ENCODE measurements around the gene FYB1. TPM values are rescaled to one million over a fixed set of nuclear protein-coding genes. Genes with fewer than 3 reads are reported as not detected.

Gene FYB1
- total and polyA plus RNA-seq, 2 donors (not counting 1 experiment from before 2014, with no cell fraction given) = not detected

DNA sequence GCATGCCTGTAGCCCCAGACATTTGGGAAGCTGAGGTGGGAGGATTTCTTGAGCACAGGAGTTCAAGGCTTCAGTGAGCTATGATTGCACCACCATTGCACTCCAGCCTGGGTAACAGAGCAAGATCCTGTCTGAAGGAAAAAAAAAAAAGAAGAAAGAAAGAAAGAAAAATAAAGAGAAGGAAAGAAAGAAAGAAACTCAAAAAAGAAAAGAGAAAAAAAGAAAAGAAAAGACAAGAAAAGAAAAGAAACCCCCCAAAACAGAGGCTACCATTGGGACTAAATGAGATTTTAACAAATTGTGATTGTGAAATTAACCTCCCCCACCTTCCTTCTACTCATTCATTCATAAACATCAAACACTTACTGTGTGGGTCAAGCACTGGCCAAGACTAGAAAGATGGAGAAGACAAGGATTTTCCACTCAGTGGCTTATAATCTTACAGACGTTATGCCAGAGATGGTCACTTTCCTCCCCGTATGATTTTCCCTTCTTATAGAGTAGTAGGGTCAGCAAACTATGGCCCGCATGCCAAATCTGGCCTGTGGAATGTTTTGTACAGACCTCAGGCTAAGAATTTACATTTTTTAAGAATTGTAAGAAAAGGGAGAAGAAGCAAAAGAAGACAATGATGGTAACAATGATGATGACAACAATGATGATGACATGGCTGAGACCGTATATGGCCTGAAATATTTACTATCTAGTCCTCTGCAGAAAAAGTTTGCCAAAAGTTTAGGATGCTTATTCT is 1.1 kb upstream of the FYB1 start:
- TF ChIP-seq, protein P1, sequence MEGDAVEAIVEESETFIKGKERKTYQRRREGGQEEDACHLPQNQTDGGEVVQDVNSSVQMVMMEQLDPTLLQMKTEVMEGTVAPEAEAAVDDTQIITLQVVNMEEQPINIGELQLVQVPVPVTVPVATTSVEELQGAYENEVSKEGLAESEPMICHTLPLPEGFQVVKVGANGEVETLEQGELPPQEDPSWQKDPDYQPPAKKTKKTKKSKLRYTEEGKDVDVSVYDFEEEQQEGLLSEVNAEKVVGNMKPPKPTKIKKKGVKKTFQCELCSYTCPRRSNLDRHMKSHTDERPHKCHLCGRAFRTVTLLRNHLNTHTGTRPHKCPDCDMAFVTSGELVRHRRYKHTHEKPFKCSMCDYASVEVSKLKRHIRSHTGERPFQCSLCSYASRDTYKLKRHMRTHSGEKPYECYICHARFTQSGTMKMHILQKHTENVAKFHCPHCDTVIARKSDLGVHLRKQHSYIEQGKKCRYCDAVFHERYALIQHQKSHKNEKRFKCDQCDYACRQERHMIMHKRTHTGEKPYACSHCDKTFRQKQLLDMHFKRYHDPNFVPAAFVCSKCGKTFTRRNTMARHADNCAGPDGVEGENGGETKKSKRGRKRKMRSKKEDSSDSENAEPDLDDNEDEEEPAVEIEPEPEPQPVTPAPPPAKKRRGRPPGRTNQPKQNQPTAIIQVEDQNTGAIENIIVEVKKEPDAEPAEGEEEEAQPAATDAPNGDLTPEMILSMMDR (conservative IDR thresholded peaks at IDR 0.05 in 1 of 2, IDR thresholded peaks at IDR 0.05 in 1 of 2; ENCODE audit: low read depth in 1 of 2, low read length in 2 of 2) = no peak
- no peak for TF ChIP-seq EZH2 (IDR thresholded peaks at IDR 0.05; ENCODE audit: low read length, missing control alignments)
- Histone ChIP-seq H3K4me1 (ENCODE audit: control insufficient read depth, extremely low read depth, insufficient read depth, low read length) (no peaks in the 10 kb centered on the region), H4K20me1 (ENCODE audit: control insufficient read depth, extremely low read depth, insufficient read depth, low read length) (no peaks in the 10 kb centered on the region), H3K27me3 (ENCODE audit: control insufficient read depth, insufficient read depth, low read length) (no peaks in the 10 kb centered on the region), H2AFZ (ENCODE audit: low read length) (no peak overlapping the region), H3K27ac (ENCODE audit: insufficient read depth, low read length) (no peak overlapping the region), H3K9me3 (ENCODE audit: control insufficient read depth, insufficient read depth, low read depth, low read length) (no peaks in the 10 kb centered on the region), H3K4me2 (ENCODE audit: extremely low read depth, insufficient read depth, low read length) (no peak overlapping the region), H3K9ac (ENCODE audit: insufficient read depth, low read length) (no peak overlapping the region), H3K36me3 (ENCODE audit: control insufficient read depth, insufficient read depth, low read length) (no peaks in the 10 kb centered on the region), H3K4me3 (replicated peaks in 1 of 4; ENCODE audit: control extremely low read depth in 1 of 4, insufficient read depth in 1 of 4, low read depth in 3 of 4, low read length in 4 of 4) (no peak overlapping the region), H3K79me2 (ENCODE audit: control insufficient read depth, insufficient read depth, low read length) (no peaks in the 10 kb centered on the region)
- DNase-seq (ENCODE audit: low read depth in 2 of 2) = no peak

DNA sequence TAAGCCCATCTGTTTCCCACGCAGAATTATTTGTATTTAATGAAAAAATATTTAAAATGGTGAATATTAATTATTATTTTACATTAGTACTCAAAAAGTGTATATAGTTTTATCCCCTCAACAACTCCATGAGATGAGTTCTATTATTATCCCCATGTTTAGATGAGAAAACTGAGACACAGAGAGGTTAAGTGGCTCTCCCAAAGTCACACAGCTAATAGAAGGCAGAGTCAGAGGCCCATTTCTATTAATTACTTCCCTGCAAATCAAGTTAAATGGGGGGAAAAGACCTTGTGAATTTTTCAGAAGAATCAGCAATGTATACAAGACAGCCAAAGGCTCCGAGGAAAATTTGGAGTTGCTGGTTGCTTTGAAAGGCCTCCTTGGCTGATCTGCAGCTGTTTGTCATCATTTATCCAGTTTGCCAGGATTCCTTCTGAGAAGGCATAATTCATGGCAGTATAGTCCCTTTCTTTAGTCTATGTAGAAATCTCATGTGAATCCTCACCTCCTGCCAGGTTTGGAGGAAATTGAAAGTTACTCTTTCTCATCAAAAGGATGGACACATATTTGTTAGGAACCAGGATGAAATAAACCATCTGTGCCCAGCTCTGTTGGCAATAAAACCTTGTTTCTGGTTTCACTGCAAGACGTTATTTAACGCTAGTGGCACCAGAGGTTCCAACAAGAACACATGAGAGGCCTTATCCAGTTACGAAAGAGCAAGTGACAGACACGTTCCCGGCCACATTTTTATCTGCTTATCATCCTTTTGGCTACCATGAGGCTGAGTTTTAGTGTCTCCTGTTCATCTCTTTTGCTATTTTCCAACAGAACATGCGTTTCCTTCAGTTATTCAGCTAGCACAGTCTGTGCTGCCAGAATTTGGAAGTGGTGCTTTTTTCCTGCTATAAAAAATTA is 621 bp downstream of the FYB1 start:
- Histone ChIP-seq H3K27ac (ENCODE audit: insufficient read depth, low read length) (no peak overlapping the region), H3K27me3 (ENCODE audit: control insufficient read depth, insufficient read depth, low read length) (no peaks in the 10 kb centered on the region), H3K36me3 (ENCODE audit: control insufficient read depth, insufficient read depth, low read length) (no peaks in the 10 kb centered on the region), H3K9me3 (ENCODE audit: control insufficient read depth, insufficient read depth, low read depth, low read length) (no peaks in the 10 kb centered on the region), H4K20me1 (ENCODE audit: control insufficient read depth, extremely low read depth, insufficient read depth, low read length) (no peaks in the 10 kb centered on the region), H2AFZ (ENCODE audit: low read length) (no peak overlapping the region), H3K4me3 (replicated peaks in 1 of 4; ENCODE audit: control extremely low read depth in 1 of 4, insufficient read depth in 1 of 4, low read depth in 3 of 4, low read length in 4 of 4) (no peak overlapping the region), H3K4me2 (ENCODE audit: extremely low read depth, insufficient read depth, low read length) (no peak overlapping the region), H3K79me2 (ENCODE audit: control insufficient read depth, insufficient read depth, low read length) (no peaks in the 10 kb centered on the region), H3K9ac (ENCODE audit: insufficient read depth, low read length) (no peak overlapping the region), H3K4me1 (ENCODE audit: control insufficient read depth, extremely low read depth, insufficient read depth, low read length) (no peaks in the 10 kb centered on the region)
- peak in 1 of 2 donors; percentile 21 for DNase-seq (ENCODE audit: low read depth in 2 of 2)
- TF ChIP-seq EZH2 (IDR thresholded peaks at IDR 0.05; ENCODE audit: low read length, missing control alignments) = no peak
- TF ChIP-seq, protein P1 (conservative IDR thresholded peaks at IDR 0.05 in 1 of 2, IDR thresholded peaks at IDR 0.05 in 1 of 2; ENCODE audit: low read depth in 1 of 2, low read length in 2 of 2) = no peak

Data from fibroblast of lung (primary cell).